ENCODE measurements around the gene MCM3.

DNA sequence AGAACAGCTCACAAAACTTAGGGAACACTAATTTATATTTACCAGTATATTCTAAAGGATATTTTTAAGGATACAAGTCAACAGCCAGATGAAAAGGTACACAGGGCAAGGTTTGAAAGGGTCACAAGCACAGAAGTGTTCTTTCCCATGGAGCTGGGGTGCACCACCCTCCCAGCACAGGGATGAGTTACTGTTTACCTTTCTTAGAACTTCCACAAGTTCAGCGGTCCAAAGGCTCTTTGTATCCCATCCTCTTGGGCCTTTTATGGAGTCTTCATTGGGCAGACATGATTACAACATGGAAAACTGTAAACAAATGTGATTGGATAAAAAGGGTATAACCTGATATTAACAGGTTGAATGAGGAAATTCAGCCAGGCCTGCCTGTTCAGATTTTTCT, 39.1 kb downstream of the MCM3 start:
- TF ChIP-seq, protein P1, sequence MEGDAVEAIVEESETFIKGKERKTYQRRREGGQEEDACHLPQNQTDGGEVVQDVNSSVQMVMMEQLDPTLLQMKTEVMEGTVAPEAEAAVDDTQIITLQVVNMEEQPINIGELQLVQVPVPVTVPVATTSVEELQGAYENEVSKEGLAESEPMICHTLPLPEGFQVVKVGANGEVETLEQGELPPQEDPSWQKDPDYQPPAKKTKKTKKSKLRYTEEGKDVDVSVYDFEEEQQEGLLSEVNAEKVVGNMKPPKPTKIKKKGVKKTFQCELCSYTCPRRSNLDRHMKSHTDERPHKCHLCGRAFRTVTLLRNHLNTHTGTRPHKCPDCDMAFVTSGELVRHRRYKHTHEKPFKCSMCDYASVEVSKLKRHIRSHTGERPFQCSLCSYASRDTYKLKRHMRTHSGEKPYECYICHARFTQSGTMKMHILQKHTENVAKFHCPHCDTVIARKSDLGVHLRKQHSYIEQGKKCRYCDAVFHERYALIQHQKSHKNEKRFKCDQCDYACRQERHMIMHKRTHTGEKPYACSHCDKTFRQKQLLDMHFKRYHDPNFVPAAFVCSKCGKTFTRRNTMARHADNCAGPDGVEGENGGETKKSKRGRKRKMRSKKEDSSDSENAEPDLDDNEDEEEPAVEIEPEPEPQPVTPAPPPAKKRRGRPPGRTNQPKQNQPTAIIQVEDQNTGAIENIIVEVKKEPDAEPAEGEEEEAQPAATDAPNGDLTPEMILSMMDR (IDR thresholded peaks at IDR 0.05), result no peak
- no peak for TF ChIP-seq EP300 (IDR thresholded peaks at IDR 0.05)

Measured in tibial nerve (tissue), 4 donors.